Measurements from ENCODE around the gene SLC39A13. TPM values are rescaled to one million over a fixed set of nuclear protein-coding genes. Genes with fewer than 3 reads are reported as not detected.

The SLC39A13 gene
- total RNA-seq, 4 donors from 2014 or later: 19.9 to 56.9 (median 43.1) TPM

GRCh38 chr11:47378010-47378835 lies 30.2 kb upstream of the SLC39A13 start, which contains the start of gene SPI1:
SPI1 (minus strand) TSS chr11:47378547; CDS start chr11:47378353, 194 bp downstream.
- peak; percentile 73 for DNase-seq
- intact Hi-C loops (cut with DNase I; ENCODE audit: low total_unique reads): loop anchor here (5.0 to 10.0 kb wide), 2 partner anchors 74 to 477 kb away; no protein-coding TSS in a partner anchor
- 75 to 80% methylated on average over 1 to 31 of the region's 31 CpGs for WGBS, 2 donors (ENCODE audit: low coverage in 1 of 2)

GRCh38 chr11:47378836-47379170 lies 29.6 kb upstream of the SLC39A13 start:
- Histone ChIP-seq H3K36me3 (no peaks in the 10 kb centered on the region), H3K9me3 (no peaks in the 10 kb centered on the region), H3K4me1 (no peaks in the 10 kb centered on the region), H3K27me3 (no peaks in the 10 kb centered on the region), H3K4me3 (no peak overlapping the region), H3K27ac (peak overlapping the region; percentile 67 to 79 (median 74))
- TF ChIP-seq POLR2AphosphoS5 (IDR thresholded peaks at IDR 0.05): no peak
- TF ChIP-seq CTCF (IDR thresholded peaks at IDR 0.05): no peak
- TF ChIP-seq POLR2A (IDR thresholded peaks at IDR 0.05): no peak
- TF ChIP-seq EP300 (IDR thresholded peaks at IDR 0.05; ENCODE audit: low read depth): no peak
- in situ Hi-C loops (cut with MboI; ENCODE audit: low pct_ligation_motif_present in 1 of 4, low pct_unique_long_range_greater_than_20kb in 1 of 4, low sequenced_read_pairs in 3 of 4) (no loop called here), intact Hi-C loops (cut with DNase I; ENCODE audit: low total_unique reads) (loop anchor here (5.0 to 10.0 kb wide), 2 partner anchors 73 to 476 kb away; no protein-coding TSS in a partner anchor)
- DNase-seq: no peak

More at GRCh38 chr11:47378010-47378835, 30.2 kb upstream of the SLC39A13 start, which contains the start of gene SPI1:
- Histone ChIP-seq H3K4me1 (no peaks in the 10 kb centered on the region), H3K4me3 (peak within 1 kb of the TSS in 3 of 4 donors; percentile 14 to 38 (median 23)), H3K27me3 (no peaks in the 10 kb centered on the region), H3K27ac (peak within 1 kb of the TSS; percentile 67 to 79 (median 74)), H3K36me3 (no peaks in the 10 kb centered on the region), H3K9me3 (no peaks in the 10 kb centered on the region)
- TF ChIP-seq POLR2AphosphoS5 (IDR thresholded peaks at IDR 0.05): peak in 1 of 3 donors; percentile 33
- peak; percentile 37 for TF ChIP-seq POLR2A (IDR thresholded peaks at IDR 0.05)
- no peak for TF ChIP-seq CTCF (IDR thresholded peaks at IDR 0.05)
- TF ChIP-seq EP300 (IDR thresholded peaks at IDR 0.05; ENCODE audit: low read depth): no peak
- in situ Hi-C loops (cut with MboI; ENCODE audit: low pct_ligation_motif_present in 1 of 4, low pct_unique_long_range_greater_than_20kb in 1 of 4, low sequenced_read_pairs in 3 of 4): no loop called here

- H3K27ac ChIP-seq: peak overlapping the region in 1 of 4 donors; percentile 78
- H3K36me3 ChIP-seq: no peaks in the 10 kb centered on the region
- no peaks in the 10 kb centered on the region for H3K4me1 ChIP-seq
- H3K27me3 ChIP-seq: no peaks in the 10 kb centered on the region
- intact Hi-C loops (cut with DNase I; ENCODE audit: low total_unique reads) (loop anchor here (5.0 to 10.0 kb wide), 2 partner anchors 73 to 475 kb away; no protein-coding TSS in a partner anchor), in situ Hi-C loops (cut with MboI; ENCODE audit: low pct_ligation_motif_present in 1 of 4, low pct_unique_long_range_greater_than_20kb in 1 of 4, low sequenced_read_pairs in 3 of 4) (no loop called here)
- TF ChIP-seq POLR2AphosphoS5 (IDR thresholded peaks at IDR 0.05): no peak
- TF ChIP-seq CTCF (IDR thresholded peaks at IDR 0.05): no peak
- no peak for TF ChIP-seq POLR2A (IDR thresholded peaks at IDR 0.05)
- TF ChIP-seq EP300 (IDR thresholded peaks at IDR 0.05; ENCODE audit: low read depth): no peak
- DNase-seq: no peak
- WGBS, 2 donors (ENCODE audit: low coverage in 1 of 2): 84 to 100% methylated on average over 2 of the region's 2 CpGs
- H3K9me3 ChIP-seq: no peaks in the 10 kb centered on the region
- no peak overlapping the region for H3K4me3 ChIP-seq
Observed at GRCh38 chr11:47379317-47379716, 29.1 kb upstream of the SLC39A13 start.

GRCh38 chr11:47380078-47380477 lies 28.3 kb upstream of the SLC39A13 start:
- H3K36me3 ChIP-seq: no peaks in the 10 kb centered on the region
- WGBS, 2 donors (ENCODE audit: low coverage in 1 of 2): 93 to 100% methylated on average over 2 of the region's 2 CpGs
- TF ChIP-seq EP300 (IDR thresholded peaks at IDR 0.05; ENCODE audit: low read depth): no peak
- TF ChIP-seq CTCF (IDR thresholded peaks at IDR 0.05): no peak
- TF ChIP-seq POLR2A (IDR thresholded peaks at IDR 0.05): no peak
- no peak for TF ChIP-seq POLR2AphosphoS5 (IDR thresholded peaks at IDR 0.05)
- intact Hi-C loops (cut with DNase I; ENCODE audit: low total_unique reads) (no loop called here), in situ Hi-C loops (cut with MboI; ENCODE audit: low pct_ligation_motif_present in 1 of 4, low pct_unique_long_range_greater_than_20kb in 1 of 4, low sequenced_read_pairs in 3 of 4) (no loop called here)
- no peaks in the 10 kb centered on the region for H3K27me3 ChIP-seq
- no peak for DNase-seq
- H3K4me3 ChIP-seq: no peak overlapping the region
- H3K27ac ChIP-seq: no peak overlapping the region
- H3K4me1 ChIP-seq: no peaks in the 10 kb centered on the region
- H3K9me3 ChIP-seq: no peaks in the 10 kb centered on the region

All from transverse colon (tissue), 4 donors.